Inflammatory macrophage treated with lipopolysaccharide for 4 hours (primary cell): ENCODE results near the gene ADAMTS16.

ENCODE experiments used
- DNase-seq: peaks from one replicate; pipeline ENCODE4 v3.0.0-alpha.2; 2020

ADAMTS16 gene

DNA sequence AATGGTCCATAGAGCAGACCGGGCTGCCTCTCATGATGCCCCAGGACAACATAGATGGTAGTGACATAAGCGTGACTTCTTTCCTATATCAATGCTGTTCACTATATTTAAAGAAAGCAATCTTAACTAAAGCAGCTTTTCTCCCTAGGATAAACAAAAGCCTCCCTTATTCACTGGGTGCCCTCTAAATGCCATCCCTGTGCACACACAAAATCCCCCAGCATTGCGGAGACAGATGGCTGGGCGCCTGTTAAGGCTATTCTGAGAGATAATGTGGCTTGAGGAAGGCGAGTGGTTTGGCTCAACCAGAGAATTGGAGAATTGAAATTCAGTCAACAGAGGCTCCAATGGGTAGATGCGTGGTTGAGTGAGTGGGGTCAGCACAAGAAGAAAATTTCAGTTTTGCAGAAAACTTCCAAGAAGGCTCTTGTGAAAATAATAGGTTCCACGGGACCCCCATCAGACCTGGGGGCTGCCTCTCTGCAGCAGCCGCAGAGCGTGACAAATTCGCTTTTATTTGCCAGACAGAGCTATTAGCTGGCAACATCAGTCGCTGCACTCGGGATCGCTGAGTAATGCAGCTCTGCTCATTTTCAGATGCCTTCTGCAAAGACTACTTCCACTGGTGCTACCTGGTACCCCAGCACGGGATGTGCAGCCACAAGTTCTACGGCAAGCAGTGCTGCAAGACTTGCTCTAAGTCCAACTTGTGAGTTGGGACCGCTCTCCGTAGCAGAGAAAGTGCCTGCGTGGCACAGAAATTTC is 178.5 kb downstream of the ADAMTS16 start:
- DNase-seq: no peak

DNA sequence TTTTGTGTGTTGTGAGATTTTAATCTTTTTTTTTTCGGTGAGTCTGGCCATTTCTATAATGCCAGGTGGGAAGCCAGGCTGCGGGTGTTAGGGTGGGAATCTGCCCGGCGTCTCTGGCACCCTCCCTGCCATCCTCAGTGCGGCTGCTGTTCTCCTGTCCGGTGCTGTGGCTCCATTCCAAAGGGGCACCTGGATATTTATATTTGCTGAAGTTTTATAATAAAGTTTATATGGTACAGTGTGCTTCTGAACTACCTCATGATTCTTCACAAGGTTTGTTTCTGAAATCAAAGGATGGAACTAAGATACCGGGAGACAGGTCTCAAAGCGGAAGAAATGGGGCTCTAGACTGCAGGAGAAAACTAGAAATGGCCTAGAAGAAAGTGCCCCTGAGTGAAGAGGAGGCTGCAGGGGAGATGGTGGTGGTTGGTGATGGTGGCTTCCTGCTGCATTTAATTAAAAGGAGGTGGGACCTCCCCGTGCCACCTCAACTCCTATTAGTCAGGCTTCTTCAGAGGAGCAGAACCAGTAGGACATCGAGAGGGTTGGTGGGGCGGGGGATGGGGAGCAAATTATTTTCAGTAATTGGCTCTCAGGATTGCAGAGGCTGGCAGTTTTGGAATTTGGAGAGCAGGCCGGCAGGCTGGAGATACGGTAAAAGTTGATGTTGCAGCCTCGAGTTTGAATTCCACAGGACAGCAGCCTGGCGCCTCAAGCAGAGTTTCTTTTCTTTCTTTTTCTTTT is 180.1 kb downstream of the ADAMTS16 start:
- no peak for DNase-seq

DNA sequence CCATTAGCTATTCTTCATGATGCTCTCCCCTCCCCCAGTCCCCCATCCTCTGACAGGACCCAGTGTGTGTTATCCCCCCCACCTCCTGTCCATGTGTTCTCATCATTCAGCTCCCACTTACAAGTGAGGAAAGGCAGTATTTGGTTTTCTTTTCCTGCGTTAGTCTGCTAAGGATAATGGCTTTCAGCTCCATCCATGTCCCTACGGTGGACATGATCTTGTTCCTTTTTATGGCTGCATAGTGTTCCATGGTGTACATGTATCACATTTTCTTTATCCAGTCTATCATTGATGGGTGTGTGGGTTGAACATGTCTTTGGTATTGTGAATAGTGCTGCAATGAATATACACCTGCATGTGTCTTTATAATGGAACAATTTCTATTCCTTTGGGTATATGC is 181.0 kb downstream of the ADAMTS16 start:
- DNase-seq: no peak

DNA sequence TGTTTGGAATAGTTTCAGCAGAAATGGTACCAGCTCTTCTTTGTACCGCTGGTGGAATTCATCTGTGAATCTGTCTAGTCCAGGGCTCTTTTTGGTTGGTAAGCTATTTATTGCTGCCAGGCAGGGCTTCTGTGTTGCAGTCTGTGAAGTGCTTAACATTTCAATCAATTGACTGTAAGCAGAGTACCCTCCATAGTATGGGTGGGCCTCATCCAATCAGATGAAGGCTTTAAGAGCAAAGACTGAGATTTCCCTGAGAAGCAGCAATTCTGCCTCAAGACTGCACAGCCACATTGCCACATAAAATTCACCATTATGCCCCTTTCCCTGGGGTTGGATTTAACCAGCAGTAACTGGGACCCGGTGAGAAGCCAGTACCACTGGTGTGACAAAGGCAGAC is 183.4 kb downstream of the ADAMTS16 start:
- no peak for DNase-seq

DNA sequence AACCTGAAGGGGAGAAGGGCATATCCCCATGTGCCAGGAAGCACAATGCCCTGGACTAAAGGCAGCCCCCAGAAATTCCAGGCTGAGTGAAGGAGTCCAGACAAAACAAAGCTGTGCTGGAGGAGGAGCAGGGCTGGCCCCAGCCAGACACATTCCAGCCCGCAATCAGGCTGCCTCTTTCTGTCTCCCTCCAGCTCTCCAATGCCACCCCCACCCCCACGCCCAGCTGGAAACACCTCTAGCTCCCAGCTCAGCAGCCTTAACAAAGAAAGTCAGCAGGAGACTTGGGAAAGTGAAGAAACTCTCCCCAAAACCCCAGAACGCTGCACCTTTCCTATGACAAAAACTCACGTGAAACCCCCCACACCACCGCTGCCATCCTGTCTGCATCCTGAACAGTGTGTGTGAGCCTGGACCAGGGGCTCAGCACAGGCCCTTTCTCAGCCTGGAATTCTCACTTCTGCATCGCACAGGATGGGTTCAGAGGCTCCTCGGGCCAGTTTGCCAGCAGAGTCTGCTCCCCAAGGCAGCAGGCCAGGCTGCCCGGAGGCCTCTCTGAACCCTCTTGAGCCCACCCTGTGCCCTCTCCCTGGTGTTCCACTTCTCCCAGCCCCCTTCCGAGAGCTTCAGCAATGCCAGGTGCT is 186.1 kb downstream of the ADAMTS16 start:
- no peak for DNase-seq

DNA sequence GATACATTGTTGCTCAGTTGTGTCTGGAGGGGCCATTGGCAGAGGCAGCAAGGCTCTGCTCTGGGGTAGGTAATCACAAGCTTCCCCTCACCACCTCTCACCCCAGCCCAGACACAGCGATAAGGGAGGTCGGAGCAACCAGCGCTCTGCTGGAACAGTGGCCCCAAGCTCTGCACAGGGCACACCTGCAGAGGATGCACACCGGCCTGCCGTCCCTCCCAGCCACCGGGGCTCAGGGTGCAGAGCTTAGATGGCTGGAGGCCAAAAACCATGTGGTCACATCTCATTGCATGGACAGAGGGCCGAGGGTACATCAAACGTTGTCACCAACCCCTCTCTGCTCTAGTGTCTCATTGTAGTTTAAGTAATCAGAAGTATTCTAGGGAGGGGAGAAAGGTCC is 187.0 kb downstream of the ADAMTS16 start:
- DNase-seq: no peak

DNA sequence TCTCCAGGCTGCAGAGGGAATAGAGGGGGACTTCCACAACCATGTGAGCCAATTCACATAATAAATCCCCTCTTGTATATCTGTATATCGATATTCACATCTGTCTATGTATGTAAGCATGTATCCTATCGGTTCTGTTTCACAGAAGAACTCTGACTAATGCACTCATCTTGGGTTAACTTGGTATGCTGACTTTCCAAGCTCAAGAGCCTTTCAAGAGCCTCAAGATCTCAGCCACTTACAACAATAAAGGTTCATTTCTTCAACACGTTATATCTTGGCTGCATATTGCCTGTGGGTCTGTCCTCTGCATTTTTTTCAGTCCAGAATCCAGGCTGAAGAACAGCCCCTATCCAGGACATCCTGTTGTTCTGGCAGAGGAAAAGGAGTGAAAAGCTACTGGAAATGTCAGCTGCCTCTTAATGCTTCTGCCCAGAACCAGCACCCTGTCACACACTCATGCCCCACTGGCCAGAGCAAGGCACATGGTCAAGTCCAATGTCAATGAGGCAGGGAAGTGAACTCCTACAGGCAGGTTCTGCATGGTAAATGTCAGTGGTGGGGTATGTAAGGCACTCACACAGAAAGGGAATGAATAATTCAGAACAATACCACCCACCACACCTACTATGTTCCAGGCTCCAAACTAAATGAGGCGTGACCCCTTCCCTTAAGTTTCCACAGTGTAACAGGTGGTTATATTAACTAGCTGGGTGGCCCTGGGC is 190.8 kb downstream of the ADAMTS16 start:
- no peak for DNase-seq

DNA sequence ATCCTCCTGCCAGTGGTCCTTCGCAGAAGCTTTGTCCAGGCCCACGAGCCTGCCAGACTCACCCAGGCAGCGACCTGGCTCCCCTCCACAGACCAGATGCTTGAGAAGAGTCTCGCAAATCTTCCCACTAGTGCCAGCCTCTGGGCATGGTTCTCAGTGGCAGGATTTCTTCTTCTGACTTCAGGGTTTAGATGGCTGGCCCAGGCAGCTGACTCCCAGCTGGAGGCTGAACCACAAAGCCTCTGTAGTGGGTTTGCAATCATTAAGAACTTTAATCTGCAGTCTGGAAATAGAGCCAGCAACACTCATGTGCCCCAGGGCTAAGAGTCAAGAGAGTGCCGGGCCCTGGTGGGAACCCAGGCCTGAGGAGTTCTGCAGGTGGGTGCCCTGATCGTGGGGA is 191.7 kb downstream of the ADAMTS16 start:
- no peak for DNase-seq

DNA sequence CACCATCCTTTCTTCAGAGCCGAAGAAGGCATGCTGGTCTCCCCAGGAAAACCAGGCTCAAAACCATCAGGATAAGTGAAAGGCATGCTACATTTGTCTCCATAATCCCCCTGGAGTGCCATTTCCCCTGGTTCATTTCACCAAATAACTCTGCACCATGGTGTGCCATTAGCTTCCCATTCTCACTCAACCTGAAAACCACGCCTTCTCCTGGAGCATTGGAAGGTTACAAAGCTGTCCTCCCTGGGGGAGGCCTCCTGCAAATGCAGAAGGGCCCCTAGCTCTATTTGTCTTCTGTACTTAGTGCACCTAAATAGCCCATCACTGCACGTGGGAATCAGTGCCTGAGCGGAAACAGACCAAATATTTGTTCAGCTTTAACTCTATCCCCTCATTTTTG is 192.2 kb downstream of the ADAMTS16 start:
- no peak for DNase-seq

DNA sequence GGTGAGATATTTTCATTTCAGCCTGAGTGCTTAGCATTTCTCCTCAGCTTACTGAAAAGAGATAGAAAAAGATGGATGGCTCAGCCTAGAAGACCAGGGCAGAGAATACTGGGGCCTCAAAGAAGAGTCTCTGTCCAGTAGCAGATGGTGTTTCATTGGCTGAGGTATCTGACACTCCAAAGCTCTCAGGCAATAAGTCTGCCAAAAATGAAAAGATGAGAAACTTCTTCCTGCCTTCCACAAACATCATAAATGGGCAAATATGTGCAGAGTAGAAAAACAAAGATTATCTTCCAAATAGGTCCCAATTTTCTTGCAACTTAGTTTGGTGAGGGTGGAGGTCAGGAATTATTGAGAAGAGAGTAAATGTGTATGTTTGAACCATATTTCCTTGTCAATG is 195.0 kb downstream of the ADAMTS16 start:
- no peak for DNase-seq

DNA sequence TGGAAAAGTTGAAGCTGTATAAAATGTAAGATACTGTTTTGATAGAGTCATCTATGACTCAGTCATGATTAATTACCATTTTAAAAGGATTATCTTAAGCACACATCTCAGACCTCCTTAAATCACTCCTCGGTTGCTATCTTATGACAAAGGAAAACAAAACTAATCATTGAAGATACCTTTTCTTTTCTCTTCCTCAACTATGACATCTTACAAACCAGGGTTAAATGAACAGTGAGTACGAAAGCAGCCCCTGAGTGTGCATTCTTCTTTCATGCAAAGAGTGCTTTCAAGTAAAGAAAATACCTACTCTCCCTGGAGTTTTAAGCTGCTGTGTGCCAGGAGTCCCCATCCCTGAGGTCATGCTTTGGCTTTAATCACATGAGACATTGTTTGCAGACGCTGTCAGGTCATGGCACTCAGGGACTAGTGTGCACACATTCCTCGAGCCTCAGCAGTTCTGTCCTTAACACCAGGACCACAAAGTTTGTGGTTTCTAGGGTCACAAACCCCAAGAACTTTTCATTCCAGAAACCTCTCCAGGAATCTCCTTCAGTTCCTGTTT is 195.7 kb downstream of the ADAMTS16 start:
- DNase-seq: no peak

DNA sequence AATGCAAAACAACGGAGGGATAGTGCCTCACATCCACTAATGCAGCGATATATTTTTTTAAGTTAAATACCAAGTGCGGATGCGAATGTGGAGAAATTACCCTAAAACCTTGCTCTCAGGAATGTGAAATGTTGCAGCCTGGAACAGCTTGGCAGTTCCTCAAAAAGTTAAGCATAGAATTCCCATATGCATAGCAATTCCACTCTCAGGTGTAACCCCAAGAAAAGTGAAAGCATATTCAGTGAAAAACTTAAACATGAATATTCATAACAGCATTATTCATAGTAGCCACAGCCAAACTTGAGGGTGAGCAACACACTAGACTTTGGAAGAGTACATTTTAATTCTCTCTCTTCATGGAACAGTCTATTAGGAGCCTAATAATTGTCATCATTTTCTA is 199.1 kb downstream of the ADAMTS16 start:
- no peak for DNase-seq

DNA sequence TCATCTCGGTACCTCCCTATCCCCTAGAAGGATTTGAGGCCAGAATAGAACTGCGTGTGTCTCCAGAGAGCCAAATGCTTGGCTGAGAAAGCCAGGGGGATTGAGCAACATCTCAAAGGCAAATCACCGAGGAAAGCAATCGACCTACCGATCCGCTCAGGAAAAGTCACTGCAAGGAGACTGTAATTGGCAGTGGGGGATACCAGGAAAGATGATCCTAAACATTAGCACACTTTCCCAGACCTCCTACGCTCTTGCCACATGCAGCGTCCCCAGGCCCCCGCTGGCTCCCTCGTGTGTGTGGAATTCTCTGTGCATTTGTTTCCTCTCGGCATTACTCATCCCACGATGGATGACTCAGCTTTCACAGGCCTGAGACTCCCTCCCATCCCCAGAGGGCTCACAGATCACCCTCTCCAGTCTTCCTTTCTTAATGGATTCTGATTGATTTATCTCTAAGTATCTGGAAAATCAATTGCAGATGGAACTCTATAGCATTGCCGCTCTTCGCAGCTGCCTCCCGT is 200.1 kb downstream of the ADAMTS16 start:
- no peak for DNase-seq

DNA sequence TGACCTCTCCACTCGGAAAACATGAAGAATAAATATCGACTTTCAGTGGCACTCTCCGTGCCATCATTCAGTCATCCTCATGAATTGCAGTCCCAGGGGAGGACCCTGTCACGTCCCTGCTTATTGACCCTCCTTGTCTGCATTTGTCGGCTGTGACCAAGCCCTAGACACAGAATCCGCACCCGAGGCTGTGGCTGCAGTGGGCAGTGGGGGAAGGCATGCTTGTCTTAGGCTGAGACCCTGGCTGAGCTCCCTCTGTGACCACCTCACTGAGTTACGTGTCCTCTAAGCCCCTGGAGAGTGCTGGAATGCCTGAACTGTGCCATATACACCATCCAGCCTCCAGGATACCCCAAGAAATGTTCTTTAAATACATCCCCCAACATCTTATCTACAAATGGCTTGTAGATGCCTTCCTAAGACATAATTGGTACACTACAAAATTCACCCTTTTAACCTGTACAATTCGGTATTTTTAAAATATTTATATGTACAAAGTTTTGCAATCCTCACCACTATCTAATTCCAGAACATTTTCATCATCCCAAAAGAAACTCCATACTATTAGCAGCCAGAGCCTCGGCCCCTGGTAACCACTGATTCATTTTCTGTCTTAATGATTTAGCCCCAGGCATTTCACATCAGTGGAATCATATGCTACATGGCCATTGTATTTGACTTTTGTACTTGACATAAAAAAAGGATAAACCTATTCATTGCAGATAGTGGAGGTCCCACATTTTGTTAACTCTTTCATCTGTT is 201.6 kb downstream of the ADAMTS16 start:
- DNase-seq: no peak

DNA sequence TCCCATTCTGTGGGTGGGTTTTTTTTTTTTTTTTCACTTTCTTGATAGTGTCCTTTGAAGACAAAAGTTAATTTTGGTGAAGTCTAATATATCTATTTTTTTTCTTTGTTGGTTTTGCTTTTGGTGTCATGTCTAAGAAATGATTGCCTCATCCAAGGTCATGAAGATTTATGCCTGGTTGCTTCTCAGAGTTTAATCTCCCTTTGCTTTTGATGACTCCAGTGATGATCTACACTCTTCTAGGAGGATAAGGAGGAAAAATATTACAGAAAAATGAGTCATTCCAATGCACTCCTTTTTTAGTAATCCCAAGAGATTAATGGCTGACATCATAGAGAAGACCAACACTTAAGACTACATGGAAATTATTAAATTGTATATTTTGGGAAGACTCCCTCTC is 202.7 kb downstream of the ADAMTS16 start:
- DNase-seq: no peak

DNA sequence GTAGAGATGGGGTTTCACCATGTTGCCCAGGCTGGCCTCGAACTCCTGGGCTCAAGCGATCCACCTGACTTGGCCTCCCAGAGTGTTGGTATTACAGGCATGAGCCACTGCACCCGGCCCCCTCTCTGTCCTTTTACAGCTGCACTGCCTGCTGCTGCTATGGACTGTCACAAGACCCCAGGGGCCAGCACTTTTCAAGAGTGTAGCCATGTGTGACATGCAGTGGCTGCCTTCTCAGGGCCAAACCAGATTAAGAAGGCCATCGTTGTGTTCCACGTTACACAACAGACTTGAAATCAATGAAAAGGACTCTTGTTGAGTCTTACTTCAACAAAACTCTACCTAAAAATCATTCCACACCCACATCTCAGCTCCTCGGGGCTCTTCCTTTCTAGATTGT is 203.4 kb downstream of the ADAMTS16 start:
- DNase-seq: no peak

DNA sequence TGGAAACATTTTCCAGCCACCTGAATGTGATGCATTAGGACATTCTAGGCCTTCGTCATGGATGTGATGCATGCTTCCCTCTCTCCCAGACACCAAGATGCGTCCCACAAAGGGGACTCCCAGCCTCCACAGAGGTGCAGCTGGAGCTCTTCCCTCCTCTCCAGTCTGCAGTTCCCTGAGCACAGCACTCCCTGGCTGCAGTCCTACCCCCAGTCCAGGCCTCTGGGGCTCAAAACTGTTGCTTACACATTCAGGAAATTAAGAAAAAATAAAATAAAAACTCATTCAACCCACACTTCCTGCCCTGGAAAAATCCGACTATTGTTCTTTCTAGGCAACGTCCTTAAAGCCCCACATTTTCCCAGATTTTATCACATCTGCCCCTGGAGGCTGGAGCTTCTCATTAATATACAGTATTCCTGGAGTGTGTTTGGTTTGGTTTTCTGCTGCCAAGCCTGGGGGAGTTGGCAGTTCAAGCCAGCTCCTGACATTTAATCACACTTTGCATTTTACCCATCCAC is 204.0 kb downstream of the ADAMTS16 start:
- DNase-seq: no peak

DNA sequence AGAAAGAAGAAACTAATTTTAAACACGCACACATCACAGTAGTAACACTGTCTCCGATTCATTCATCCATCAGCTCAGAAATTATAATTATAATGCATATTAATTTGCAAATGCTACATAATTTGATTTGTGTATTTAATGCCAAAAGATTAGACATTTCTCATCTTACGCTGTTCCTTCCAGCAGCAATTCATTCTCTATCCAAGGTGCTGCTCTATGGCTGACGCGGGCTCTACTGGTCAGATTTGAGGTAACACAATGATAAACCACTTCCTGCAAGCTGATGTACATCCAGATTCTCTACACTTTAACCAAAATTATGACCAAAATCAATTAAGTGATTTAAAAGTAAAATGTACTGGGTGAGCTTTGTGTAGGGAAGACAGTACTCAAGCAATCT is 204.5 kb downstream of the ADAMTS16 start:
- no peak for DNase-seq

DNA sequence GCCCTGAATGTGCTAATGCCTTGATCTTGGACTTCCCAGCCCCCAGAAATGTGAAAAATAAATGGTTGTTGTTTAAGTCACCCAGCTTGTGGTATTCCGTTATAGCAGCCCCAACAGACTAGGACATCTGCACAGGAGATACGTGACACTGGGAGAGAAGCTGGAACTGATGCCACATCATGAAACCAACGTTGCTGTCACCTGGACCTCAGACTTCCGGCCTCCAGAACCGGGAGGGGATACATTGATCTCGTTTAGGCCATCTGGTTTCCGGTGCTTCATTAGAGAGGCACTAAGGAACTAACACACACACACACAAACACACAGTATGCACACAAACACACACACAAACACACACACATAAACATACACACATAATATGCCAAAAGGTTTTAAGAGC is 207.3 kb downstream of the ADAMTS16 start:
- no peak for DNase-seq

DNA sequence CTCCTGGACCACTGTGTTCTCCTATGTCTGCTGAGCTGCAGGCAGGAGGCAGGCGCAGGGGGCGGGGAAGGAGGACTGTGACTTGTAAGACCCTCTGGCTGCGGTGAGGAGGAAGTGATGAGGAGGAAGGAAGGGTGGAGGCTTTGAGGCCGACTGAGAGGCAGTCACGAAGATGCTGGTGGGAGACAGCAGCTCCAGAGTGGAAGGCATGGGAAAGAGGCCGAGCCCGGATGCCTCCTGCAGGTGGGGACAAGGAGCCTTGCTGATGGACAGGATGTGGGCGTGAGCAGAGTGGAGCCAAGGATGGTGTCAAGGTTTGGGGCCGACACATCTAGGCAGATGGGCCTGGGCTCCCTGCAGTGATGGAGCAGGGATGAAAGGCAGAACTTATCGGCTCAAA is 208.0 kb downstream of the ADAMTS16 start:
- no peak for DNase-seq

DNA sequence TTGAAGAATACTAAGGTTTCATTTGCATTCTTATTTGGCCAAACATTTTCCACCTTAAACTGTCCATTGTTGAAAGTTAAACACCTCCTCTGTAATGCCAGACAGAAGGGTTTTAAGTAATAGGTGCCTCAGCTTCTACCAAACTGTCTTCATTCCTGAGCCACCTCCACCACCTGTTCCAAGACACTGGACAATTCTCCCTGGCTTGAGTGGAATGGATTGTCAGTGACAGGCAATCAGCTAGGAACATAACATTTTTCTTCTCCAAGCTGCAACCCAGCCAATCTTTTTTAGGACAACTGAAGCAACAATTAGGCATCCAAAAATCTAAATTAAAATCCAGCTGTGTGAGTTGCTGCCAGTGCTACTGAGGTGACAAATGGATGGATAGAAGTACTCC is 208.4 kb downstream of the ADAMTS16 start:
- no peak for DNase-seq

DNA sequence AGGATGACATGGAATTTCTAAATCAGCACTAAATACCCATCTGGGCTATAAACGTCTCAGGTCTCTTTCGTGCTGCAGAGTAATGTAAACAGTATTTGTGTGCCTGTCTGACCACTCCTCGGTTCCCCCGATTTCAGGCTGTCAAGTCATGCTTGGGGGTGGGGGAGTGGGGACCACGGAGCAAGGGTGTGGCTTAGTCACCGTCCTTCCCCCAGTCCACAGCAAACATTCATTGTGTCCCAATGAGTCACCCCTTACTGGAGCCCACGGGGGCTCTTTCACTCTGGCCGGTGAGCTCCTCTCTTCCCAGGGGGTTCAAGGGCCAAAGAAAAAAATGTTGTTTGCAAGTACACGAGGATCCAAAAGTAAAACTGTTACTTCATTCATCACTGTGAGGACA is 210.0 kb downstream of the ADAMTS16 start:
- DNase-seq: no peak
